Tongue (tissue), 2 donors: ENCODE data around the gene GARS1. TPM values are rescaled to one million over a fixed set of nuclear protein-coding genes. Genes with fewer than 3 reads are reported as not detected.

Source experiments
- DNase-seq: peaks from one replicate; pipeline ENCODE4 v3.0.0-alpha.2; 2015
- total RNA-seq: library from RNA; depleted of rRNA; stranded (reverse); fragments of >200 nt; gene quantifications from one replicate; pipeline ENCODE4 v1.2.3, GENCODE V29; 2014

Gene GARS1
- total RNA-seq, 1 donor from 2014 or later = 45.3 TPM

- DNase-seq = no peak
These were observed 87.1 kb downstream of the GARS1 start for GRCh38 chr7:30681815-30682211.

- DNase-seq = peak; percentile 38
These were observed 87.8 kb downstream of the GARS1 start, which contains the start of gene CRHR2 for GRCh38 chr7:30682212-30683083. TSS of gene CRHR2 (minus strand) at chr7:30682456. CDS start at chr7:30682280, 176 bp downstream.

- no peak for DNase-seq
These were observed 88.6 kb downstream of the GARS1 start for GRCh38 chr7:30683306-30683705.

Other genes starting within 250 kb of the GARS1 start
- gene NOD1, start 116.1 kb upstream of the GARS1 start, total RNA-seq = 14.2 TPM
- 30.3 TPM for gene GGCT, start 90.0 kb upstream of the GARS1 start, total RNA-seq
- gene CRHR2, start 87.6 kb downstream of the GARS1 start, total RNA-seq = 0.51 TPM
- gene INMT, start 157.3 kb downstream of the GARS1 start, total RNA-seq = 14.5 TPM
- 8.5 TPM for gene MINDY4, start 176.5 kb downstream of the GARS1 start, total RNA-seq